Endometrial microvascular endothelial cells (primary cell): ENCODE data around the gene C1QB. TPM values are rescaled to one million over a fixed set of nuclear protein-coding genes. Genes with fewer than 3 reads are reported as not detected.
"Not testable (repeated sequence)": the region's sequence is repeated elsewhere in the genome, so short reads cannot be mapped to it uniquely, and the experiment has no call there.

Experiments
- in situ Hi-C: cut with HindIII; loops from 2 replicates; pipeline ENCODE4 v1.10.0; 2017; ENCODE audit warnings: low sequenced_read_pairs, low pct_unique_long_range_greater_than_20kb; ENCODE audit errors: inconsistent ontology term
- total RNA-seq: library from RNA; depleted of rRNA; stranded (reverse); fragments of >200 nt; gene quantifications from one replicate; pipeline ENCODE4 v1.2.3, GENCODE V29; 2015; ENCODE audit errors: inconsistent ontology term

The C1QB gene
- total RNA-seq, 1 donor from 2014 or later = not detected

DNA sequence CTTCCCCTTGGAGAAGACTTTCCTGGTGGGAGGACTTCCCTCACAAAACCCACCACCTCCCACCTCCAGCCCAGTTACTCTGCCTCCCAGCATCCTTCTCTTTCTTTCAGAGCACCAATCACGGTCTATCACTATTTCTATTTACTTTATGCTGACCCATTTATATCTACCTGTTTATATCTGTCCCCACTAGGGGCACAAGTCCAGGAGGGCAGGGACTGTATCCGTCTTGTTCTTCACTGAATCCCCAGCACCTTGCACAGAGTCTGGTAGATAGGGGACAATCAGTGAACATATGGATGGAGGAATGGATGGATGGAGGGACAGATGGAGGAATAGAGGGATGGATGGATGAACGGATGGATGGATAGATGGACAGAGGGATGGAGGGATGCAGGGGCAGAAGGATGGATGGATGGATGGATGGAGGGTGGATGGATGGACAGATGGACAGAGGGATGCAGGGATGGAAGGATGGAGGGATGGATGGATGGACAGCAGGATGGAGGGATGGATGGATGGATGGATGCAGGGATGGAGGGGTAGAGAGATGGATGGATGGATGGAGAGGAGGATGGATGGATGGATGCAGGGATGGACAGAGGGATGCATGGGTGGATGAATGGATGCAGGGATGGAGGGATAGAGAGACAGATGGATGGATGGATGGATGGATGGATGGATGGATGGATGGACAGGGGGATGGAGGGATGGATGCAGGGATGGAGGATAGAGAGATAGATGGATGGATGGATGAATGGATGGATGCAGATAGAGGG is 5.5 kb downstream of the C1QB start:
- in situ Hi-C loops = no loop called here

DNA sequence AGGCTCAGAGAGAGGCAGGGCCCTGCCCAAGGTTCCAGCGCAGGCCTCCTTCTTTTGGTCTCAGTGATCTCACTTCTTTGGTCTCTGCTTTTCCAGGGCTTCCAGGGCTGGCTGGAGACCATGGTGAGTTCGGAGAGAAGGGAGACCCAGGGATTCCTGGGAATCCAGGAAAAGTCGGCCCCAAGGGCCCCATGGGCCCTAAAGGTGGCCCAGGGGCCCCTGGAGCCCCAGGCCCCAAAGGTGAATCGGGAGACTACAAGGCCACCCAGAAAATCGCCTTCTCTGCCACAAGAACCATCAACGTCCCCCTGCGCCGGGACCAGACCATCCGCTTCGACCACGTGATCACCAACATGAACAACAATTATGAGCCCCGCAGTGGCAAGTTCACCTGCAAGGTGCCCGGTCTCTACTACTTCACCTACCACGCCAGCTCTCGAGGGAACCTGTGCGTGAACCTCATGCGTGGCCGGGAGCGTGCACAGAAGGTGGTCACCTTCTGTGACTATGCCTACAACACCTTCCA is 7.7 kb downstream of the C1QB start:
- in situ Hi-C loops = no loop called here

- in situ Hi-C loops = no loop called here
Measured at GRCh38 chr1:22661880-22662279, 8.8 kb downstream of the C1QB start.

DNA sequence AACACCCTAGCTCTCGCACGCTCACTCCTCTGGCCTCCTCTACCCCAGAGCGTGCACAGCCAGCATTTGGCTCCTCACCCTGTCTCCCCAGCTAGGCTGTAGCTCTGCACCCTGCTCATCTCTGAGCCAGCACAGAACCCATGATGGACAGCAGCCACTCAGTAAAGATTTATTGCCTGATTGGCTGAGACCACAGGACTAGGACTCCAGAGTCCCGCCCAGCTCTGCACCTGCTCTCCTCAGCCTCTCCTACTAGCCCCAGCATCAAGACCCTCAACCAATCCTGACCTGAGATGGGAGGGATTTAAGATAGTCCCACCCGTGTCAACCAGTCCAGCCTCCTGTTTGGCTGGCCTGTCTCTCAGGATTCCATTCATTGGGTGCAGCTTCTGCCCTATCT is 9.3 kb downstream of the C1QB start:
- in situ Hi-C loops = no loop called here

- in situ Hi-C loops = no loop called here
Measured at GRCh38 chr1:22662986-22663408, 10.0 kb downstream of the C1QB start.

- in situ Hi-C loops = no loop called here
Measured at GRCh38 chr1:22665752-22666151, 12.7 kb downstream of the C1QB start.

DNA sequence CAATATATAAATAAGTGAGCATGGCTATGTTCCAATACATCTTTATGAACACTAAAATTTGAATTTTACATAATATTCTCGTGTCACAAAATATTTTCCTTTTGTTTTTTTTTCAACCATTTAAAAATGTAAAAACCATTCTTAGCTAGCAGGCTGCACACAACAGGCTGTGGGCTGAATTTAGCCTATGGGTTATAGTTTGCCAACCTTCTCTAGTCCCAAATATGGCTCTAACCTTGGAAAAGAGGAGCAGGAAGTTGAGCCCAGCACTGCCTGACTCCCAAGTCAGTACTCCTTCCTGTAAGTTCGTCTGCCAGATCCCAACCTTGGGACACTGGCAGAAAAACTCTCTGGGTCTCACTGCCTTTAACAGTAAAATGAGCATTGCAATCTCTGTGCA is 13.4 kb downstream of the C1QB start:
- in situ Hi-C loops = no loop called here

- in situ Hi-C loops = not testable (repeated sequence)
Measured at GRCh38 chr1:22668840-22669239, 15.8 kb downstream of the C1QB start.

DNA sequence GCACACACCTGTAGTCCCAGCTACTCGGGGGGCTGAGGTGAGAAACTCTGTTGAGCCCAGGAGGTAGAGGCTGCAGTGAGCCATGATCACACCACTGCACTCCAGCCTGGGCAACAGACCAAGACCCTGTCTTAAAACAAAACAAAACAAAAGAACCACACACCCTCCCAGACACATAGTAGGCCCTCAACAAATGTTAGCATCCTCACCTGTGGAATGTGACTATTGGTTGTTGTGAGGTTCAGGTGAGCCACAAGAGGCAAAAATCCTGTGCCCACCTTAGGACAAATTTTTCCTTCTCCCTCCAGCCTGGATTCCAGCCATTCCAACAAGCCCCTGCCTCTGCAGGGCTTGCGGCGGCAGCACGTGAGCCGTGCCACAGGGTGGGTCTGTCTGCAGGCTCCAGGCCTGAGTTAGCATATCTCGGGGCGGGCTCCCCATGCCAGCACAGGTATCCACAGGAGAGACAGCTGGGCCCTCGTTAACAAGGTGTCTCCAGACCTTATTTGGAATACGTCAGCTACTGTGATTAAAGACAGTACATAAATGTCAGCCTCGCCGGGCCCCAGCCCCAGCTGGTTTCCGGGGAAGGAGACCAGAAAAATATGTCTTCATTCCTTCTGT is 17.4 kb downstream of the C1QB start:
- in situ Hi-C loops = no loop called here

DNA sequence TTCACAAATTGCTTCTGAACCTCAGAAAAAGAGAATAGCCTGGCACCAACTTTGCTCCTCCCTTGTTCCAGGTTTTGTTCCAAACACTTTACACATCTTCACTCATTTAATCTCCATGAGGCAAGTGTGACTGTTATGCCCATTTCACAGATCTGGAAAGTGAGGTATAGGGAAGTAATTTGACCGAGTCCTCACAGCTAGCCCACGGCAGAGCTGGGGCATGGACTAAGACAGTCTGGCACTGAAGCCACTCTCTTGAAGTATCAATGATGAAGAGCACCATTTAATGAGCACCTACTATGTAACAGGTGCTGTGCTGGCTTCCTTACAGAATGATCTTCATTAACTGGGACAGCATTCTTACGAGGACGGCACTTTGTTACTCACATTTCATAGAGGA is 19.0 kb downstream of the C1QB start:
- in situ Hi-C loops = no loop called here

DNA sequence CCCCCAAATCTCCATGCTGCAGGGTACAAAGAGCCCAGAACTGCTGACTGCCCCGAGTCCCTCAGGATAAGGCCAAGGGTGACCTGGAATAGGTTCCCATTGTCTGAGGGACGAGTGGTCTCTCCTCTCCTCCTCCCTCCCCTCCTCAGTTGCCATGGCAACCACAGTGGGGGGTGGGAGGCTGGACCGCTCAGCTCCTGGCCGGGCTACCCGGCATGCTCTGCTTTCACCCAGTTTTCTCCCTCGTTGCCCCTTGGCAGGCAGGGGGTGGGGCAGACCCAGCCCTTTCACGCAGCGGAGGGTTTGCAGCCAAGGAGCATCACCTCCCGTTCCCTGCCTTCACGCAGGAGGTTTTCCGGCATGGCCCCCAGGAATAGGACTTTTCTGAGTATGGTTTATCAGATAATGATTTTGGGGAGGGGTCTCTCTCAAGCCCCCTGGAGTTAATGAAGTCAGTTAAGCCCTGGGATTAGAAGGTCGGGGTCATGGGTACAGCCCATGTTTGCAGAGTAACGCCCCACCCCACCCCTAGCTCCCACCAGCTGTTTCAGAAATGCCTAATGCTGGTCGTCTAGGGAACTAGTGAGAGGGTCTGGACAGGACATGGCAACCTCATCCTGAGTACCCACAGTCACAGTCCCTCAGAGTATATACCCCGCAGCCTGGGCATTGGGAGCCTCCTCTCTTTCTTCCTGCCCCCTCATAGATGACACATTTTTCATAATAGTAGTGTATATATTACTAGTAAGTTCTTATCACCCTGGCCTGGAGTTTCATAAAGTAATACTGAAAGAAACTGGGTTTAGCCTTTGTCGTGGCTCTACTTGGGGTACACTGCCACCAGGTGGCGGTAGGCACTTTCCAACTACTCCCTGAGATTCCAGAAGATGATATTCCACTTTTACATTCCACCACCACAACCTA is 20.7 kb downstream of the C1QB start:
- in situ Hi-C loops = no loop called here

DNA sequence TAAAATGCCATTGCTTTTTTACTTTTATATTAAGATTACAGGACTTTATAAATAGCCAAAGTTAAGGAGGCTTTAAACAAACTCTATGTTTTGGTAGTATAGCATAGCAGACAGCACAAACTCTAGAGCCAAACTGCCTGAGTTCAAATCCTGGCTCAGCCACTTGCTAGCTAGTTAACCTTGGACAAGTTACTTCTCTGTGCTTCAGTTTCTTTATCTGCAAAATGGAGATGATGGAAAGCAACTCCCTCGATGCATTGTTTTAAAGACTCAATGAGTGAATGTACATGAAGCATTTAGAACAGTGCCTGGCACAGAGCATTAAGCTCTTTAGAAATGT is 21.3 kb downstream of the C1QB start:
- in situ Hi-C loops = no loop called here

GRCh38 chr1:22676151-22676550 is 23.1 kb downstream of the C1QB start:
- in situ Hi-C loops = not testable (repeated sequence)

- in situ Hi-C loops = no loop called here
Measured at GRCh38 chr1:22676916-22677583, 24.0 kb downstream of the C1QB start.

- in situ Hi-C loops = no loop called here
Measured at GRCh38 chr1:22677931-22678896, 25.2 kb downstream of the C1QB start.

- in situ Hi-C loops = no loop called here
Measured at GRCh38 chr1:22680726-22681125, 27.7 kb downstream of the C1QB start.

DNA sequence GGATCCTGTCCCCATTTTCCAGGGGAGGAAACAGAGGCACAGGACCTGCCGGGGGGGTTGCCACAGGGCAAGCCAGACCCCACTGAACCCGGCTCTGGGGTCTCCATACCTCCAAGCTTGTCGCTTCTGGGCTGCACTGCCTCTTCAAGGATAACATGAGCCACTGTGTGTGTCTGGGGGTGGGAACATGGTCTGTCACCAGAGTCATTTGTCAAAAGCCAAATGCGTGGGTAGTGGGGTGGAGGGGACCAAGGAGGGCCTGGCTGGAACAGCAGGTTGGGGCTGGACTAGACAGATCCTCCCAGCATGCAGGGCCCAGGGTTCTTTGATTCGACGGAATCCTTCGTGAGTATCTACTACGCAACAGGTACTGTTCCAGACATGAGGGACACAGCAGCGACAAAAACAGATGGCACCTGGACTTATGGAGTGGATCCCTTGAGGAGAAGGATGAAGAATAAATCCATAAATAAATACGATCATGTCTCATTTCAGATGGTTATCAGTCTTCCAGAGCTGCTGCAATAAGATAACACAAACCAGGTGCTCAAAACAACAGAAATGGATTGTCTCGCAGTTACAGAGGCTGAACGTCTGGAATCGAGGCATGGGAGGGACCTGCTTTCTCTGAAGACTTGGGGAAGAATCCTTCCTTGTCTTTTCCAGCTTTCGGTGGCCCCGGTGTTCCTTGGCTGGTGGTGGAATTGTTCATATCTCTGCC is 28.7 kb downstream of the C1QB start:
- in situ Hi-C loops = no loop called here
